ENCODE measurements around the gene RRM1. TPM values are rescaled to one million over a fixed set of nuclear protein-coding genes. Genes with fewer than 3 reads are reported as not detected.

RRM1 gene
- total and polyA plus RNA-seq, 9 donors, result 14.1 to 50.0 (median 24.7) TPM

DNA sequence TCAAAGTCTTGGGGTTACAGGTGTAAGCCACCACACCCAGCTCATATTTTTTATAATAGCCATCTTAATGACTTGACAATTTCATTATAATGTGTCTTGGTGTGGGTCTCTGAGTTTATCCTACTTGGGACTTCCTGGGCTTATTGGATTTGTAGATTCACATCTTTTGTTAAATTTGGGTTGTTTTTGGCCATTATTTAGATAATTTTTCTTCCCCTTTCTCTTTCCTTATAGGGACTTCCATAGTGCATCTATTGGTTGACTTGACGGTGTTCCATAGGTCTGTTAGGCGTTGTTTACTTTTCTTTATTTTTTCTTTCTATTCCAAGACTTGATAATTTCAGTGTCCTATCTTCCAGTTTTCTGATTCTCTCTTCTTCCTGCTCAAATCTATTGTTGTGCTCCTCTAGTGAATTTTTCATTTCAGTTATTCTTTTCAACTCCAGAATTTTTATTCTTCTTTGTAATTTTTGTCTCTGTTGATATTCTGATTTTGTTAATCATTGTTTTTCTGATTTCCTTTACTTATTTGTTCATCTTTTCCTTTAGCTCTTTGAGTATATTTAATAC, 45.6 kb downstream of the RRM1 start:
- TF ChIP-seq EP300 (IDR thresholded peaks at IDR 0.05), result no peak
- TF ChIP-seq, protein P1, sequence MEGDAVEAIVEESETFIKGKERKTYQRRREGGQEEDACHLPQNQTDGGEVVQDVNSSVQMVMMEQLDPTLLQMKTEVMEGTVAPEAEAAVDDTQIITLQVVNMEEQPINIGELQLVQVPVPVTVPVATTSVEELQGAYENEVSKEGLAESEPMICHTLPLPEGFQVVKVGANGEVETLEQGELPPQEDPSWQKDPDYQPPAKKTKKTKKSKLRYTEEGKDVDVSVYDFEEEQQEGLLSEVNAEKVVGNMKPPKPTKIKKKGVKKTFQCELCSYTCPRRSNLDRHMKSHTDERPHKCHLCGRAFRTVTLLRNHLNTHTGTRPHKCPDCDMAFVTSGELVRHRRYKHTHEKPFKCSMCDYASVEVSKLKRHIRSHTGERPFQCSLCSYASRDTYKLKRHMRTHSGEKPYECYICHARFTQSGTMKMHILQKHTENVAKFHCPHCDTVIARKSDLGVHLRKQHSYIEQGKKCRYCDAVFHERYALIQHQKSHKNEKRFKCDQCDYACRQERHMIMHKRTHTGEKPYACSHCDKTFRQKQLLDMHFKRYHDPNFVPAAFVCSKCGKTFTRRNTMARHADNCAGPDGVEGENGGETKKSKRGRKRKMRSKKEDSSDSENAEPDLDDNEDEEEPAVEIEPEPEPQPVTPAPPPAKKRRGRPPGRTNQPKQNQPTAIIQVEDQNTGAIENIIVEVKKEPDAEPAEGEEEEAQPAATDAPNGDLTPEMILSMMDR (IDR thresholded peaks at IDR 0.05), result no peak
- no peak for TF ChIP-seq POLR2A (IDR thresholded peaks at IDR 0.05)
- H3K27ac ChIP-seq, result no peak overlapping the region
- H3K4me1 ChIP-seq (ENCODE audit: insufficient read depth), result no peaks in the 10 kb centered on the region
- intact Hi-C loops (cut with DNase I), result no loop called here
- H3K27me3 ChIP-seq, result no peaks in the 10 kb centered on the region
- no peak overlapping the region for H3K4me3 ChIP-seq
- H3K9me3 ChIP-seq, result peaks cover 0 to 8% of the 10 kb centered on the region in 2 donors
- WGBS, 3 donors, result 98 to 99% (median 99%) methylated on average over 2 of the region's 2 CpGs
- H3K36me3 ChIP-seq, result no peaks in the 10 kb centered on the region
- no peak for DNase-seq

DNA sequence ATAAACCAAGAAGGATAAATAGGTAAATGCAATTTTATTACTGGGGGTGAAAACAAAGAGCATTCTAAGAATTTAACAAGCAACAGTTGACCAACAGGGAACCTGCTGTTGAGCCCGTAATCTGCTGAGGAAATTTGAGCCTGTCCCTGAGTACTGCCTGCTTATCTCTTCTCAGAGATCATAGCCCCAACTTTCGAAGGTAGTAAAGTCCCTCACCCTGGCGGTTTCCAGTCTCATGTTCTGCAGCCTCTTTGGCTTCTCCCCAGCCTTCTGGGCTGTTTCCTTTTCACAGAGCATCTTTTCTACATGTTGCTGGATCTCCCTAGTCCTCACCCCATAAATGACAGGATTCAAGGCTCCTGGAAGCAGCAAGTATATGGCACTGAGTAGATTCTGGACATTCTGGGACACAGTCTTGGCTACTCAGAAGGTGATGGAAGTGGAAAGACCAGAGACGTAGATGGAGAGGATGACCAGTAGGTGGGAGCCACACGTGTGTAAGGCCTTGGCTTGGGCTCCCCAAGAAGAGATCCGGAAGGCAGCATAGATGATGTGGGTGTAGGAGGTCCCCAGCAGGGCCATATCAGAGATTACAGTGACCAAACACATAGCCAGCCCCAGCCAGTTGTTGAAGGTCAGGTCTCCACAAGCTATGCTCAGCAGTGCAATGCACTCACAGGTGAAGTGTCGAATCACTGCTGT, 51.6 kb downstream of the RRM1 start:
- no peaks in the 10 kb centered on the region for H3K36me3 ChIP-seq
- no peak for TF ChIP-seq POLR2A (IDR thresholded peaks at IDR 0.05)
- TF ChIP-seq, protein P1 (IDR thresholded peaks at IDR 0.05), result no peak
- no peak for TF ChIP-seq EP300 (IDR thresholded peaks at IDR 0.05)
- no peaks in the 10 kb centered on the region for H3K27me3 ChIP-seq
- DNase-seq, result no peak
- peaks cover 0 to 3% of the 10 kb centered on the region in 2 donors for H3K9me3 ChIP-seq
- intact Hi-C loops (cut with DNase I), result no loop called here
- WGBS, 3 donors, result 73 to 75% (median 74%) methylated on average over 7 of the region's 7 CpGs
- H3K27ac ChIP-seq, result no peak overlapping the region
- H3K4me1 ChIP-seq (ENCODE audit: insufficient read depth), result no peaks in the 10 kb centered on the region
- no peak overlapping the region for H3K4me3 ChIP-seq

DNA sequence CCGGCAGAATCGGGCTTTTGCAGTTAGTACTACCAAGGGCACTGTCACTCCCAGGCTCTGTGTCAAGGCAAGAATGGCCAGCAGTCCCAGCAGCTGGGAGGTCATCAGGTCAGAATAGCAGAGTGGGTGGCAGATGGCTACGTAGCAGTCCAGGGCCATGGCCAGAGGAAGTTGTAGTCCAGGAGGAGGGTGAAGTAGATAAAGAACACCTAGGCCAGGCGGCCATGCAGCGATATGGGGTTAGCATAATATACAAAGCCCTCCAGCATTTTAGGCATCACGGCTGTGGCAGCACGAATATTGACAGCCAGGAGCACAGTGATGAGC, 52.1 kb downstream of the RRM1 start:
- no peak overlapping the region for H3K27ac ChIP-seq

DNA sequence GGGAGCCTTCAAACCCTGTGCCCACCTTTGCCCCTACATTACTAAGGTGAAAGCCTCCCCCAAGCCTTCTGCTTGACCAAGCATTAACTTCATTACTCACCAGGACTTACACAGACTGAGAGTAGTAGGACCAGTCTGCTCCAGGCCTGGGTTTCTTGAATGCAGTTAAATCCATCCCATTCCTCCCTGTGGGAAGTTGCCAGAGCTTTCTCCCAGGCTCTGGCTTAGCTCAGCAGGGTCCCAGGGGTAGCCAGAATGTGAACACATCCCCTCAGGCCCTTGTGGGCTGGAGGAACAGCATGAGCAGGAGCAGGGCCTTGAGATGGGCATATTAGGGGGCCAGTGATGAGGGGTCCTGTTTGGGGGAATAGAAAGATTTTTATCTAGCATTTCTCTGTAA, 59.9 kb downstream of the RRM1 start:
- intact Hi-C loops (cut with DNase I), result no loop called here
- H3K27me3 ChIP-seq, result no peaks in the 10 kb centered on the region
- no peak overlapping the region for H3K4me3 ChIP-seq
- no peaks in the 10 kb centered on the region for H3K4me1 ChIP-seq (ENCODE audit: insufficient read depth)
- H3K36me3 ChIP-seq, result no peaks in the 10 kb centered on the region
- TF ChIP-seq, protein P1 (IDR thresholded peaks at IDR 0.05), result no peak
- no peak for TF ChIP-seq POLR2A (IDR thresholded peaks at IDR 0.05)
- TF ChIP-seq EP300 (IDR thresholded peaks at IDR 0.05), result no peak
- H3K27ac ChIP-seq, result no peak overlapping the region
- no peak for DNase-seq
- no peaks in the 10 kb centered on the region for H3K9me3 ChIP-seq

More for the DNA sequence above, 52.1 kb downstream of the RRM1 start:
- Histone ChIP-seq H3K4me1 (ENCODE audit: insufficient read depth) (no peaks in the 10 kb centered on the region), H3K9me3 (no peaks in the 10 kb centered on the region), H3K36me3 (no peaks in the 10 kb centered on the region), H3K27me3 (no peaks in the 10 kb centered on the region), H3K4me3 (no peak overlapping the region)
- WGBS, 3 donors, result 74 to 86% (median 78%) methylated on average over 7 of the region's 7 CpGs
- intact Hi-C loops (cut with DNase I), result no loop called here
- DNase-seq, result no peak
- TF ChIP-seq POLR2A (IDR thresholded peaks at IDR 0.05) (no peak), EP300 (IDR thresholded peaks at IDR 0.05) (no peak)
- TF ChIP-seq, protein P1 (IDR thresholded peaks at IDR 0.05), result no peak

Data from ovary (tissue), 9 donors.